22Rv1 (cell line): ENCODE measurements around the gene CD164L2.
A peak's percentile ranks its signal among the peaks of the same experiment; 100 is the strongest.

Experiments used
- H3K27ac ChIP-seq: fragments of 450-650 bp; 2 replicates; pipeline ENCODE4 v1.5.1; 2017
- CTCF ChIP-seq: fragments of 450-650 bp; IDR thresholded peaks from 2 replicates; pipeline ENCODE4 v1.5.1; 2017; ENCODE audit warnings: mild to moderate bottlenecking
- ZFX ChIP-seq: fragments of 450-650 bp; IDR thresholded peaks from 2 replicates; pipeline ENCODE4 v1.6.1; 2017; ENCODE audit warnings: antibody characterized with exemption, borderline replicate concordance

The CD164L2 gene

GRCh38 chr1:27380224-27380623 is 2.9 kb downstream of the CD164L2 start:
- H3K27ac ChIP-seq = no peak overlapping the region
- TF ChIP-seq ZFX = no peak
- TF ChIP-seq CTCF = no peak

- no peak overlapping the region for H3K27ac ChIP-seq
- TF ChIP-seq ZFX = no peak
- no peak for TF ChIP-seq CTCF
Measured at GRCh38 chr1:27379564-27380122, 3.5 kb downstream of the CD164L2 start.

- no peak overlapping the region for H3K27ac ChIP-seq
- no peak for TF ChIP-seq ZFX
- TF ChIP-seq CTCF = no peak
Measured at GRCh38 chr1:27377760-27378495, 5.2 kb downstream of the CD164L2 start.

- no peak within 1 kb of the TSS for H3K27ac ChIP-seq
- TF ChIP-seq ZFX (no peak), CTCF (no peak)
Measured at GRCh38 chr1:27374362-27375086, 8.6 kb downstream of the CD164L2 start, which contains the start of gene FCN3. Gene FCN3, minus strand, starts transcription at chr1:27374824. Its CDS starts 6 bp downstream, at chr1:27374818.

GRCh38 chr1:27372808-27373690 is 10.1 kb downstream of the CD164L2 start:
- no peak overlapping the region for H3K27ac ChIP-seq
- TF ChIP-seq CTCF = peak; percentile 31; the same call in 1 of the 2 replicates
- TF ChIP-seq ZFX = no peak

- H3K27ac ChIP-seq = no peak overlapping the region
- TF ChIP-seq CTCF (no peak), ZFX (no peak)
Measured at GRCh38 chr1:27372022-27372807, 10.9 kb downstream of the CD164L2 start.
